ENCODE measurements around the gene SLC6A6. TPM values are rescaled to one million over a fixed set of nuclear protein-coding genes. Genes with fewer than 3 reads are reported as not detected.
A peak's percentile ranks its signal among the peaks of the same experiment; 100 is the strongest.

SLC6A6 gene
- total RNA-seq, 1 donor from 2014 or later: 79.9 TPM

DNA sequence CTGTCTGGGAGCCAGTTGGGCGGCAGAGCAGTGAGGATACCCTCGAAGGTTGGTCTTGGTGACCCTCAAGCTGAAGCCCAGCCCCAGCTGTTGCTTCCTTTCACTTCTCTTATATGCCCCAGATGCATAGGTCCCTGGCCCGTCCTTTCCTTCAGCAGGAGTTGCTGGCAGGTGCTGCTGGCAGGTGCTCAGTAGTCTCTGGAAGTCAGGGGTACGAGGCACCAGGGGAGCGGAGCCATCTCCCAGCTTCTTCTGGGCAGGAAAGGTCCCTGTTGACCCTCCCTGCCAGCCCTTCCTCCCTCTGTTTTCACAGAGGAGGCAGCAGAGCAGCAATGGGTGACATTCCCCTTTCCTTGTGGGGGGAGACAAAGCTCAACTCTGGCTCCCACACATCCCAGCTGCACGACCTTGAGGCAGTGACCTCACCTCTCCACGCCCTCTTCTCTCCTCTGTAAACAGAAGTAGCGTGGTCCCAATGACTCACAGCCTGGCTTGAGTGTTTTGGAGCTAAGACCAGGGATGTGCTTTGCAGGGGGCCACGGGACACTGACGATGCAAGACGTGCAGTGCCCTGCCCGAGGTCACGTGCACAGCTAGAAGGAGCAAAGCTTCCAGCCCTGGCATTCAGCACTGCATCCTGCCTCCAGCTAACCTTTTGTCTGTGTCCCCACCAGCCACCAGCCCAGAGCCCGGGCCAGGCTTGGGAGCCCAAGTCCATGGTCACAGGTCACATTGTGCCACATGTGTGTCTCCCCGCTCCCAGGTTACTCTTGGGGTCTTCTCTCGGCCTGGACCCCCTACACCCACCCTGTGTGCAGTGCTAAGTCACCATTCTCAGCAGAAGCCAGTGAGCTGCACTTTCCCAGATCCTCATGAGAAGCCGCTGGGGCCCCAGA lies 49.7 kb downstream of the SLC6A6 start:
- DNase-seq (ENCODE audit: low read depth): peak; percentile 86

DNA sequence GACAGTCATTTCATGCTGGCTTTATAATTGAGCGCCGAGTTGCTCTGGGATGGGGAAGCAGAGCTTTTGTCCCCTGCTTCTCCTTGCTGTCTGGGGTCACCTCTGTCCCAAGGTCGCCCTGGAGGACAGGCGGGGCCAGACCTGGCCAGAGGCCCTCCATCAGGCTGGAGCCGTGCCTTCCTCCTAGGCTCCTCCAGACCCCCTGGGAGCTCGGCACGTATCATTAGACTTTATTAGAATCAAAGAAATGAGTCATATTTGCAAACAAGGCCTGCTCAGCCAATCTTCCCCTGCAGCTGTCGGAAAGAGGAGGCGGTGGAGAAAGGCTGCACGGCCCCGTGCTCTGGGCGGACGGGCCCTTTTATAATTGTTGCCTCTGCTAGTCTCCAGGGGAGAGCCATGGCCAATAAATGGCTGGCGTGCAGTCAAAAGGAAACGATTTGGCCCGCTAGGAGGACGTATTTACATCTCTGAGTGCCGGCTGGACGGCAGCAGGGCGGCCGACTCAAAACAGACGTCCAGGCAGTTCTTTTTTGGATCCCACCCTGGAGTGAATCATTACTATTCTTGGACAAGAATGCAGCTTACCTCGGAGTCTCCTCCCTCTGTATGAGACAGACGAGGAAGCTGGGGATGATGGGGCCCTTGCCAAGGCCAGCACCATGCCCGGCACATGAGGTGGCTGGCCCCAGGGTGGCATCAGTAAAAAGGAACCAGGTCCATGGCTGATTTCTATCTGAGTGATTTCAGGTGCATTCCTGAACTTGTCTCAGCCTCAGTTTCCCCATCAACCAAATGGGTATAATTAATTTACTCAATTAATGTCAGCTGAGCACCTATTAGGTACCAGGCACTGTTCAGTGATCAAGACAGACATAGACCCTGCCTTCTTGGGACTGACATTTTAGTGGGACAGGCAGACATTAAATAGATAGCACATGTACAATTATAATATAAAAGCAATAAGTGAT lies 50.6 kb downstream of the SLC6A6 start:
- DNase-seq (ENCODE audit: low read depth): peak; percentile 98

DNA sequence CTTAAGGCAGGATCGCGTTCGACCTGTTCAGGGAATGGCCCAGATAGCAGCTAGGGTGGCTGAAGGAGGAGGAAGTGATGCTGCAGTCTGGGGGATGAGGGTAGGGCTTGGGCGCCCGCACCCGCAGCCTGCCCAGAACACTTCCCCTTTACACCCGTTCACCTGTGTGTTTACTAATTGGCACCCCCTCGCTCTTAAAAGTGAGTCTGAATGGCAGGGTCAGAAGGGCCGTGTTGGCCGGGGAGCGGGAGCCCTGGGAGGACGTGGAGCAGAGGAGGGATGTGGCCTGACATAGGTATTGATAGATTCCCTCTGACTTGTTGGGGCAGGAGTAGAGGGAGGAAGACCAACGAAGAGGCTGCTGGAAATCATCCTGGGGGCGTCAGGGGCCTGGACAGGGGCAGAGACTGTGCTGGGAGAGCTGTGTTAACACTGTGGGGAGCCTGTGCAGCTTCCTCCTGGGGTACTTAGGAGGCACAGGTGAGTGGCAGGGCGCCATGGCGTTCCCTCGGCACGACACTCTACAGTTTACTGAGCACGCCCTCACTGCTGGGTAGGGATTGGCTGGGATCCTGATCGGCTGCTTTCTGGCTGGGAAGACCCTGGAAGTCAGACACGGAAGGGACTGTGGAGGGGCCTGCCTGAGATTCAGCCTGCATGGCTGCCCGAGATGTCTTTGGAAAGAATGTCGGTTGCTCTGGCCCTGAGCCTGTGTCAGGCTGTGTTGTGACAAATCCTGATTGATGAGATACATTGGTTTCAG lies 51.7 kb downstream of the SLC6A6 start:
- no peak for DNase-seq (ENCODE audit: low read depth)

DNA sequence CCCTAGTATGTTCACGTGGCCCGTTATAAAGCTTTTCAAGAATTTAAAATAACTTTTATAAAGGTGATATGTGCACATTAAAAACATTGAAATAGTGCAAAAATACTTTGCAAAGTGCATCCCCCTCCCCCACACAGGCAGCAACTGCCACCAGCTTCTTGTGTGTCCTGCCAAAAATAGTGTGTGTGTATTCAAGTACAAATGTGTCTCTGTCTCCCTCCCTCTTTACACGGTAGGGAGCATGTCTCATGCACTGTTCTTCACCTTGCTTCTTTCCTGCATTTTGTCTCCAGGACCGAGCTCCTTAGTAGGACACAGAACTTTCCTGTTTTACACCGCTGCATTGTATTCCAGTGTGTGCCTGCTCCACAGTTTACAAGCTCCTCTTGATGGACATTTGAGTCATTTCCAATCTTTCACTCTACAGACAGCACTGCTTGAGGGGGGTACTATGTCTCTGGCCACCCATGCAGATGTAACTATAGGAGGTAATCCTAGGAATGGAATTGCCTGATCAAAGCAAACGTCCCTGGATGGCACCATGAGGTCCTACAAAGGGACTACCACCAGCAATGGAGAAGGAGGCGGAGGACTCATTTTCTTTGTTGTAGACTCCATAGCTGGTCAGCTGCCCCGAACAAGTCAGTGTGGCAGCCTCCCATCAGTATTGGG lies 52.4 kb downstream of the SLC6A6 start:
- no peak for DNase-seq (ENCODE audit: low read depth)

GRCh38 chr3:14455571-14456317 lies 53.3 kb downstream of the SLC6A6 start:
- no peak for DNase-seq (ENCODE audit: low read depth)

- DNase-seq (ENCODE audit: low read depth): no peak
These were observed 54.4 kb downstream of the SLC6A6 start for GRCh38 chr3:14456794-14457193.

DNA sequence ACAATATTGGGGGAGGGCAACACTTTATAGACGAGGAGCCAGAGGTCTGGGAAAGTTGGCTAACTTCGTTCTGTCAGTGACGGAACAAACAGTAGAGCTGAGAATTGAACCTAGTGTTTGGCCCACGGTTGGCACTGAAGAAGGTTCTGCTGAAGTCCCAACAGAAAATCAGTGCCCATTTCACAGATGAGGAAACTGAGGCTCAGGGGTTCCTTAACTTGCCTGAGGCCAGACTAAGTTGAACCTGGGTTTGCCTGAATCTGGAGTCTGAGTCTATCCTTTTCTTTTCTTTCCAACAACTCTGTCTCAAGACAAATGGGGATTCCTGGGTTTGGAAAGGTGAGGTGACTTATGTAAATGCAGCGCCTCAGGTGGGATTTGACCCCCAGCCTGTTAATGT lies 55.1 kb downstream of the SLC6A6 start:
- DNase-seq (ENCODE audit: low read depth): no peak

- DNase-seq (ENCODE audit: low read depth): no peak
These were observed 55.6 kb downstream of the SLC6A6 start for GRCh38 chr3:14457999-14458398.

DNA sequence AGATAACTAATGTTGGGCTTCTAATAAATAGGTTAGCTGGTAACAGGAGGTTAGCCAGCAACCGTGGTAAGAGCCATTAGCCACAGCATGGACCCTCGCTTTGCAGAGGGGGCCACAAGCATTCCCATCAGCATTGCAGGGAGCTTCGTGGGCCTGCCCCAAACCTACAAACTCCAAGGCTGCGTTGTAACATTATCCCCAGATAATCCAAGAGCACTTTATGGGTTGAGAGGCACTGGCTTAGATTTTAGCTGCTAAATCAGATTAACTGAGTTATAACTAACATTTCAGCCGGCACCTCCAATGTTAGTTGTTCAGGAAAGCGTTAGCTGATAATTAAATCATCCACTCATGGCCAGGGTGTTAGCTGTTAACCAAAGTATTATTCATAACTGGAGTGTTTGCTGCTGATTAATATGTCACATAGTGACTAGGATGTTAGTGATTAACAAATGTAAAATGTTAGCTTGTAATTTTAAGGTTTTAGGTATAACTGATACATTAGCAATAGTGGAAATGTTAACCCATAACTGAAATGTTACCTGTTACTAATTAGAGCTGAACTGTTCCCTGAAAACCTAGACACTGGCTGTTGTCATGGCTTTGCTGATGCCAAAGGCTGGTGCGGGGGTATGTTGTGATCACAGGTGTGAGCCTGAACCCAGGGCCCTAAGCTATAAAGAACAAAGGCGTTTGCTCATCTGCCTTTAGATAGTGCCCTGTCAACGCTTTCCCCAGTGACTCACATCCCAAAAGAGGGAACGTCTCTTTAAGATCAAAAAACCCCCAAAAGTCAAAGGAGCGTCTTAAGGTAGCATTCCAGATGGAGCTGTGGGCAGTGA lies 56.2 kb downstream of the SLC6A6 start:
- DNase-seq (ENCODE audit: low read depth): no peak

- no peak for DNase-seq (ENCODE audit: low read depth)
These were observed 57.0 kb downstream of the SLC6A6 start for GRCh38 chr3:14459384-14459783.

GRCh38 chr3:14459787-14460186 lies 57.4 kb downstream of the SLC6A6 start:
- DNase-seq (ENCODE audit: low read depth): no peak

DNA sequence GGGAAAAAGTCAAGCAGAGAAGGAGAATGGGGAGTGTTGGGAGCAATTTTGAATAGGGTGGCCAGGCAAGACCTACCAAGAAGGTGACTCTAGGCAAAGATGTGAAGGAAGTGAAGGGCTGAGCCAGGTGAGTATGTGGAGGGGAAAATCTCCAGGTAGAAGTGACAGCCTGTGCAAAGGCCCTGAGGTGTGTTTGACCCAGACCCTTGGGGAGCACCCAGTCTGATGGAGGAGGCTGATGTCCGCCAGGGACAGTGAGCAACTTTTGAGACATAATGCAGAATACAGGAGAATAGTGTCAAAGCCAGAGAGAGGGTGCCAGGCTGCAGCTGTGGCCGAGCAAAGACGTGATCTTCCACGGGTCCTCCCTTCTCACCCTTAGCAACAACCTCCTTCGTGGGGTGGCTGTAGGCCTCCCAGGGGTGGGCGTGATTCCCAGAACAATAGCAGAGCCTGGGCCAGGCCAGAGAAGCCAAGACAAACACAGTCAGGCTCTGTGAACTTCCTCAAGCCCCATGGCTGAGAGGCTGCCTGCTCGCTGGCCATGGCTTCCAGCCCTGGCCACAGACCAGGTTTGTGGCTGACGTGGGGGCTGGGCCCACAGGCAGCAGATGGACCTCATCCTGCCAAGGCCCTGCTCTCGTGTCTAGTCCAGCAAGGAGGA lies 58.1 kb downstream of the SLC6A6 start:
- peak; percentile 92 for DNase-seq (ENCODE audit: low read depth)

DNA sequence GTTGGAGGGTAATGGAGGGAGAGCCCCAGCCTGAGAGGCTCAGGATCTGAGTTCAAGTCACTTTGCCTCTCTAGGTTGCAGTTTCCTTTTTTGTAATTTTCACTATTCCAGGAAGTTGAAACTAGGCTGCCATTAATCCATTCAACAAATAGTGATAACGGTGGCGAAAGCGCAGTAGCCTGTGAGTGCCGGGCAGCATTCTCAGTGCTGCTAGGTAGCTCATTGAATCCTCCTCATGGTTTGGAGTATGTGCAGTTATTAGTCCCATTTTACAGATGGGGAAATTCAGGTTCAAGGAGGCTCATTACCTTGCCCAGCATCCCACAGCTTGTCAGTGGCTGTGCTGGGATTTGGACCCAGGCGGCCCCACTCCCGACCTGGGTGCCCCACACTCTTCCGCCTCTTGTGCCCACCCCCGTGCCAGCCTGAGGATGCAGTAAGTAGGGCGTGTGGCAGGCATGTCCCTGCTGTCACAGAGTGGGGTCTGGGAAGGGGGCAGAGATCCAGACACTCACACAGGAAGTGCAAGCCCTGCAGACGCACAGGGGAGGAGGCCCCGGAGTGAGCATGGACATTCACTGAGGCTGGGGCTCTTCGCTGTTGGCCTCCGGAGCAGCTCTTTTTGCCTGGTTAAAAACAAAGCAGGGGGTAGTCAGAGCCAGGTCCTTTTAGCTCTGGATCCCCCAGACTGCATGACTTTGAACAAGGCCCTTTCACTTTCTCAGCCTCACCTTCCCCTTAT lies 58.8 kb downstream of the SLC6A6 start:
- no peak for DNase-seq (ENCODE audit: low read depth)

- peak; percentile 71 for DNase-seq (ENCODE audit: low read depth)
These were observed 59.4 kb downstream of the SLC6A6 start for GRCh38 chr3:14461748-14462324.

DNA sequence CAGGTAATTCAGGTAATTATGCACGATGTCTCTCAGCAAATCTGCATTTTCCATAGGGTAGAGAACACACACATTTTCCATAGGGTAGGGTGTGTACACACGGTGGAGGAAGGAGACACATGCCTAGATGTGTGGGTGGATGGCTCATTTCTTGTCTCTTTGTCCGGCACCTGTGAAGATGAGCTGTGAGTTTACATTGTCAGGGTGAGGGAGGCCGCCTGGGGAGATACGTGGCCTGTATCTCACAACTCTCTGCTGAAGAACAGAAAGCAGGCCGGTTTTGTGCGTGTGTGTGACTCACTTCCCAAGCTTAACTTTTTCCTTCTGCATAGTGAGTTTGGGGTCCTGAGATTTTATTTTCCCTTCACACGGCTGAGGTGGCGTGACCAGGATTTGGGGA lies 60.3 kb downstream of the SLC6A6 start:
- no peak for DNase-seq (ENCODE audit: low read depth)

GRCh38 chr3:14463330-14464140 lies 61.1 kb downstream of the SLC6A6 start:
- no peak for DNase-seq (ENCODE audit: low read depth)

GRCh38 chr3:14464141-14464465 lies 61.7 kb downstream of the SLC6A6 start:
- DNase-seq (ENCODE audit: low read depth): no peak

All from myocyte (in vitro differentiated cells).